A549 treated with Mapracorat at 1 μM for 4 hours (cell line): ENCODE results near the gene MYB. TPM values are rescaled to one million over a fixed set of nuclear protein-coding genes. Genes with fewer than 3 reads are reported as not detected.

Experiments used
- total RNA-seq: library from RNA; stranded (reverse); fragments of 200-300 nt; extraction: Qiagen RNA extraction; gene quantifications from 5 replicates; pipeline ENCODE4 v1.2.3, GENCODE V29; 2022

The MYB gene
- 0.57 to 1.2 TPM (median 0.77 TPM) in 5 replicates for total RNA-seq

GRCh38 chr6:135180542-135181332, at the start of gene MYB:
MYB (plus strand) TSS chr6:135181308; CDS start chr6:135181514, 206 bp downstream.

Other genes with a start within 250 kb of the MYB start
- gene ALDH8A1, start 231.2 kb upstream of the MYB start, total RNA-seq, result 0.07 to 0.25 TPM (median 0.16 TPM) in 5 replicates
- gene HBS1L, start 126.5 kb upstream of the MYB start, total RNA-seq, result 26.6 to 35.0 TPM (median 29.7 TPM) in 5 replicates